Measurements from ENCODE around the gene BRD4. TPM values are rescaled to one million over a fixed set of nuclear protein-coding genes. Genes with fewer than 3 reads are reported as not detected.

BRD4 gene
- total RNA-seq, 1 experiment from 2014 or later = 41.4 TPM

- Histone ChIP-seq H3K27ac (ENCODE audit: low read length) (no peak overlapping the region), H3K4me3 (ENCODE audit: low read length) (no peak overlapping the region), H3K36me3 (ENCODE audit: insufficient read depth, low read length) (peaks cover under 1% of the 10 kb centered on the region), H4K20me1 (ENCODE audit: insufficient read depth, low read depth, low read length) (no peaks in the 10 kb centered on the region), H3K4me1 (ENCODE audit: low read length) (peaks cover 4% of the 10 kb centered on the region), H3K27me3 (ENCODE audit: low read length) (no peaks in the 10 kb centered on the region), H2AFZ (ENCODE audit: low read length) (no peak overlapping the region), H3K79me2 (ENCODE audit: low read length) (no peaks in the 10 kb centered on the region), H3K9me2 (replicated peaks; ENCODE audit: insufficient read depth, low read length) (no peaks in the 10 kb centered on the region), H3K4me2 (ENCODE audit: low read depth, low read length, poor library complexity, severe bottlenecking) (no peak overlapping the region), H3K9ac (ENCODE audit: low read length) (no peak overlapping the region), H3K9me3 (ENCODE audit: low read length) (no peaks in the 10 kb centered on the region)
- no peak for DNase-seq
These were observed 140.4 kb downstream of the BRD4 start for GRCh38 chr19:15191982-15192381.

- Histone ChIP-seq H3K36me3 (ENCODE audit: insufficient read depth, low read length) (peaks cover 4% of the 10 kb centered on the region), H3K9ac (ENCODE audit: low read length) (no peak overlapping the region), H3K4me2 (ENCODE audit: low read depth, low read length, poor library complexity, severe bottlenecking) (no peak overlapping the region), H3K9me2 (replicated peaks; ENCODE audit: insufficient read depth, low read length) (no peaks in the 10 kb centered on the region), H3K27me3 (ENCODE audit: low read length) (no peaks in the 10 kb centered on the region), H3K27ac (ENCODE audit: low read length) (no peak overlapping the region), H3K9me3 (ENCODE audit: low read length) (no peaks in the 10 kb centered on the region), H3K4me1 (ENCODE audit: low read length) (no peaks in the 10 kb centered on the region), H3K4me3 (ENCODE audit: low read length) (no peak overlapping the region), H3K79me2 (ENCODE audit: low read length) (no peaks in the 10 kb centered on the region), H2AFZ (ENCODE audit: low read length) (no peak overlapping the region), H4K20me1 (ENCODE audit: insufficient read depth, low read depth, low read length) (no peaks in the 10 kb centered on the region)
- no peak for DNase-seq
These were observed 140.8 kb downstream of the BRD4 start for GRCh38 chr19:15191514-15191913.

- Histone ChIP-seq H2AFZ (ENCODE audit: low read length) (no peak overlapping the region), H3K4me2 (ENCODE audit: low read depth, low read length, poor library complexity, severe bottlenecking) (no peak overlapping the region), H3K9ac (ENCODE audit: low read length) (no peak overlapping the region), H3K36me3 (ENCODE audit: insufficient read depth, low read length) (peaks cover 4% of the 10 kb centered on the region), H3K79me2 (ENCODE audit: low read length) (no peaks in the 10 kb centered on the region), H3K4me1 (ENCODE audit: low read length) (0 out of 2 replicates have a peak, but pooled peaks cover 3% of the 10 kb centered on the region), H3K27me3 (ENCODE audit: low read length) (no peaks in the 10 kb centered on the region), H3K9me3 (ENCODE audit: low read length) (no peaks in the 10 kb centered on the region), H3K27ac (ENCODE audit: low read length) (no peak overlapping the region), H3K4me3 (ENCODE audit: low read length) (no peak overlapping the region), H4K20me1 (ENCODE audit: insufficient read depth, low read depth, low read length) (no peaks in the 10 kb centered on the region), H3K9me2 (replicated peaks; ENCODE audit: insufficient read depth, low read length) (no peaks in the 10 kb centered on the region)
- DNase-seq = no peak
These were observed 143.5 kb downstream of the BRD4 start for GRCh38 chr19:15188851-15189250.

GRCh38 chr19:15187026-15188007, 145.0 kb downstream of the BRD4 start:
- Histone ChIP-seq H3K27ac (ENCODE audit: low read length) (no peak overlapping the region), H3K79me2 (ENCODE audit: low read length) (no peaks in the 10 kb centered on the region), H3K27me3 (ENCODE audit: low read length) (no peaks in the 10 kb centered on the region), H4K20me1 (ENCODE audit: insufficient read depth, low read depth, low read length) (no peaks in the 10 kb centered on the region), H3K4me3 (ENCODE audit: low read length) (no peak overlapping the region), H3K36me3 (ENCODE audit: insufficient read depth, low read length) (peaks cover 4% of the 10 kb centered on the region), H2AFZ (ENCODE audit: low read length) (no peak overlapping the region), H3K9ac (ENCODE audit: low read length) (no peak overlapping the region), H3K9me2 (replicated peaks; ENCODE audit: insufficient read depth, low read length) (no peaks in the 10 kb centered on the region), H3K9me3 (ENCODE audit: low read length) (no peaks in the 10 kb centered on the region), H3K4me2 (ENCODE audit: low read depth, low read length, poor library complexity, severe bottlenecking) (no peak overlapping the region), H3K4me1 (ENCODE audit: low read length) (0 out of 2 replicates have a peak, but pooled peaks cover 3% of the 10 kb centered on the region)
- DNase-seq = peak; percentile 77

Small RNA genes lying within 50 kb of the gene (small RNA-seq; reads per million reads assigned to genes)
- gene AC005776.1 = not detected

Other genes with a start within 250 kb of the BRD4 start
- not detected in 2 replicates for gene SYDE1, start 225.1 kb downstream of the BRD4 start, total RNA-seq (2014; rRNA removed; shearing (Covaris generic); ENCODE audit: low replicate concordance)
- gene NOTCH3, start 131.5 kb downstream of the BRD4 start, total RNA-seq (2014; rRNA removed; shearing (Covaris generic); ENCODE audit: low replicate concordance) = 0.45 and 3.2 TPM in 2 replicates
- gene EPHX3, start 100.1 kb downstream of the BRD4 start, total RNA-seq (2014; rRNA removed; shearing (Covaris generic); ENCODE audit: low replicate concordance) = 0.11 and 1.6 TPM in 2 replicates
- gene AKAP8, start 47.2 kb upstream of the BRD4 start, total RNA-seq (2014; rRNA removed; shearing (Covaris generic); ENCODE audit: low replicate concordance) = 11.7 and 19.9 TPM in 2 replicates
- 82.4 and 108 TPM in 2 replicates for gene AKAP8L, start 86.4 kb upstream of the BRD4 start, total RNA-seq (2014; rRNA removed; shearing (Covaris generic); ENCODE audit: low replicate concordance)
- gene WIZ, start 117.4 kb upstream of the BRD4 start, total RNA-seq (2014; rRNA removed; shearing (Covaris generic); ENCODE audit: low replicate concordance) = 5.3 and 5.4 TPM in 2 replicates
- 4.0 and 27.1 TPM in 2 replicates for gene RASAL3, start 132.0 kb upstream of the BRD4 start, total RNA-seq (2014; rRNA removed; shearing (Covaris generic); ENCODE audit: low replicate concordance)
- gene PGLYRP2, start 147.0 kb upstream of the BRD4 start, total RNA-seq (2014; rRNA removed; shearing (Covaris generic); ENCODE audit: low replicate concordance) = not detected in 2 replicates
- gene CYP4F22, start 176.0 kb upstream of the BRD4 start, total RNA-seq (2014; rRNA removed; shearing (Covaris generic); ENCODE audit: low replicate concordance) = not detected in 2 replicates

All from Karpas-422 (cell line).